Activated naive CD4-positive, alpha-beta T cell treated with anti-CD3 and anti-CD28 coated beads, Interleukin-2, amount 50 U/mL, for 72 hours (primary cell): ENCODE data around the gene MRPL36. TPM values are rescaled to one million over a fixed set of nuclear protein-coding genes. Genes with fewer than 3 reads are reported as not detected.
"Not testable (repeated sequence)": the region's sequence is repeated elsewhere in the genome, so short reads cannot be mapped to it uniquely, and the experiment has no call there.

Experiments used
- ATAC-seq, 2 donors: fragments of 150-1000 bp; cut with Tn5 transposase; 2 replicates each; pipeline ENCODE4 v1.10.0; 2021; ENCODE audit warnings: mild to moderate bottlenecking in 2 of 2, moderate library complexity in 2 of 2
- DNase-seq, 2 donors: peaks; one replicate each; pipeline ENCODE4 v3.0.0; 2021 to 2022; ENCODE audit warnings: low spot score in 2 of 2
- H3K27ac Mint-ChIP-seq, 2 donors: one replicate each; pipeline ENCODE4 v1.8.0; 2022; ENCODE audit warnings: mild to moderate bottlenecking in 2 of 2, mixed read lengths in 2 of 2
- H3K36me3 Mint-ChIP-seq, 2 donors: one replicate each; pipeline ENCODE4 v1.8.0; 2022; ENCODE audit warnings: mixed read lengths in 2 of 2
- H3K9me3 Mint-ChIP-seq, 2 donors: one replicate each; pipeline ENCODE4 v1.8.0; 2022; ENCODE audit warnings: mixed read lengths in 2 of 2
- total RNA-seq, 2 donors: library from RNA; stranded (reverse); gene quantifications; one replicate each; pipeline ENCODE4 v1.2.3, GENCODE V29; 2022

The MRPL36 gene
- total RNA-seq = 10 to 100 TPM; 60.4 to 69.6 TPM

DNA sequence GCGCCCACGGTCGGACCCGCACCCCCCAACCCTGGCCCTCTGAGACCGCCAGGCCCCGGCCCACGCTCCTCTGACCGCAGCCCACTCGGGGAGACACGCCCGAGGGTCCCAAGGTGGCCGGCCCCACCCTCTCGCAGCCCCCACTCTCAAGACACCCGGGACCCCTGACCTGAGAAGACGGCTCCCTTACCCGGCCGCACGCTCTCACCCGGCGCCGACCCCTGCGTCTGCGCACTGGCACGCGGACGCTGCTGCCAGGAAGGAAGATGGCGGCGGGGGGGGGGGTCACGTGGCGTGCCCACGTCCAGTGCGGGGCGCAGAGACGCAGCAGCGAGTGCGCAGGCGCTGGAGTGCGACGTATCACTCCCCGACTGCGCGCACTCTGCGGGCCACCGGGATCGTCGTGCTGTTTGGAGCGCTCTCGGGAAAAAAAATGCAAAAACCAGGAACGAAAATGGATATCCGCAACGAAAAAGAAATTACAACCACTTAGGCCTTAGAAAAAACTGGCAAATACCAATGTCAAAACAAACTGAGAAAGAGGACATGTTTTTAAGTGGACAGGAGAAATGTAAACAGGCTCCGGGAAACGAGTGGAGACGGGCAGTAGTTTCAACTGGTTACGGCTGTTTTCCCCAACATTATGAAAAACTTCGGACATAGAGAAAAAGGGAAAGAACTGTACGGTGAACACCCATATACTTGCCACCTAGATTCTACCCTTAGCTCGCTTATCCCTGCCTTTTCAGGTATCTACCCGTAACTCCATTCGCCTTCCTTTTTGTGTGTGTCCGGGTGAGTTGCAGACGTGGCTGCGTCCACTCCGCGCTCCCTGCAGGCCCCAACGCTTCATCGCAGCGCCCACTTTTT lies at the start of gene MRPL36:
Gene MRPL36, minus strand, starts transcription at position 236 of the 870 bp plus-strand sequence. CDS start 902 bp downstream, outside the sequence.
- H3K36me3 Mint-ChIP-seq = peaks cover 42 to 43% of the 10 kb centered on the region in 2 donors
- peak; percentile 86 to 87 for DNase-seq
- H3K27ac Mint-ChIP-seq = peak within 1 kb of the TSS; percentile 90 to 98
- no peaks in the 10 kb centered on the region for H3K9me3 Mint-ChIP-seq
- peak; percentile 79 to 84 for ATAC-seq

- no peaks in the 10 kb centered on the region for H3K9me3 Mint-ChIP-seq
- H3K36me3 Mint-ChIP-seq = no peaks in the 10 kb centered on the region
- no peak overlapping the region for H3K27ac Mint-ChIP-seq
- ATAC-seq (no peak), DNase-seq (no peak)
Measured at GRCh38 chr5:1847611-1848010, 48.0 kb upstream of the MRPL36 start.

- no peak overlapping the region for H3K27ac Mint-ChIP-seq
- ATAC-seq (no peak), DNase-seq (no peak)
- H3K36me3 Mint-ChIP-seq = no peaks in the 10 kb centered on the region
- H3K9me3 Mint-ChIP-seq = no peaks in the 10 kb centered on the region
Measured at GRCh38 chr5:1847056-1847455, 47.4 kb upstream of the MRPL36 start.

GRCh38 chr5:1846583-1846982 lies 46.9 kb upstream of the MRPL36 start:
- ATAC-seq = no peak
- no peaks in the 10 kb centered on the region for H3K9me3 Mint-ChIP-seq
- no peak for DNase-seq
- no peaks in the 10 kb centered on the region for H3K36me3 Mint-ChIP-seq
- H3K27ac Mint-ChIP-seq = no peak overlapping the region

DNA sequence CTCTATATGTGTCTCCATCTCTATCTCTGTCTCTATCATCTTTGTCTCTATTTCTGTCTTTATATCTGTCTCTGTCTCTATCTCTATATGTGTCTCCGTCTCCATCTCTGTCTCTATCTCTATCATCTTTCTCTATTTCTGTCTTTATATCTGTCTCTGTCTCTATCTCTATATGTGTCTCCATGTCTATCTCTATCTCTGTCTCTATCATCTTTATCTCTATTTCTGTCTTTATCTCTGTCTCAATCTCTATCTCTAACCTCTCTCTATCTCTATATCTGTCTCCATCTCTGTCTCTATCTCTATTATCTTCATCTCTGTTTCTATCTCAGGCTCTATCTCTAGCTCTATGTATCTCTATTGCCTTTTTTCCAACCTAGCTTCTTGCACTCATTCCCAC lies 46.1 kb upstream of the MRPL36 start:
- Mint-ChIP-seq H3K36me3 (no peaks in the 10 kb centered on the region), H3K9me3 (no peaks in the 10 kb centered on the region), H3K27ac (no peak overlapping the region)
- no peak for DNase-seq
- ATAC-seq = no peak

DNA sequence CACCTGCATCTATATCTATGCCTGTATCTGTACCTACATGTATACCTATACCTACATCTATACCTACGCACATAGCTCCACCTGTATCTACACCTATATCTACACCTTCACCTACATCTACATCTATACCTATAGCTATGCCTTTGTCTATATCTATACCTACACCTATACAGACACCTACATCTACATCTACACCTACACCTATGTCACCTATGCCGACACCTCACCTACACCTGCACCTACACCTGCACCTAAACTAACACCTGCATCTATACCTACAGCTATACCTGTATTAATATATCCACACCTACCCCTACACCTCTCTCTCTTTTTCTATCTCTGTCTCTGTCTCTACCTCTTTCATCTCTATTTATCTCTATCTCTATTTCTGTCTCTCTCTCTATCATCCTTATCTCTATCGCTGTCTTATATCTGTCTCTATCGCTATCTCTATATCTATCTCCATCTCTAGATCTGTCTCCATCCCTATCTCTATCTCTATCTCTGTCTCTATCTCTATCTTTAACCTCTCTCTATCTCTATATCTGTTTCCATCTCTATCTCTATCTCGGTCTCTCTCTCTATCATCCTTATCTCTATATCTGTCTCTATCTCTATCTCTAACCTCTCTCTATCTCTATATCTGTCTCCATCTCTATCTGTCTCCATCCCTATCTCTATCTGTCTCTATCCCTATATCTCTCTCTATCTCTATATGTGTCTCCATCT lies 45.2 kb upstream of the MRPL36 start:
- ATAC-seq = no peak
- DNase-seq = no peak
- no peaks in the 10 kb centered on the region for H3K9me3 Mint-ChIP-seq
- H3K36me3 Mint-ChIP-seq = no peaks in the 10 kb centered on the region
- no peak overlapping the region for H3K27ac Mint-ChIP-seq

GRCh38 chr5:1843761-1844160 lies 44.1 kb upstream of the MRPL36 start:
- ATAC-seq, H3K36me3 Mint-ChIP-seq, H3K27ac Mint-ChIP-seq, H3K9me3 Mint-ChIP-seq, DNase-seq: not testable (repeated sequence)

GRCh38 chr5:1842004-1842819 lies 42.6 kb upstream of the MRPL36 start:
- Mint-ChIP-seq H3K27ac (no peak overlapping the region), H3K9me3 (no peaks in the 10 kb centered on the region), H3K36me3 (no peaks in the 10 kb centered on the region)
- DNase-seq (no peak), ATAC-seq (no peak)

DNA sequence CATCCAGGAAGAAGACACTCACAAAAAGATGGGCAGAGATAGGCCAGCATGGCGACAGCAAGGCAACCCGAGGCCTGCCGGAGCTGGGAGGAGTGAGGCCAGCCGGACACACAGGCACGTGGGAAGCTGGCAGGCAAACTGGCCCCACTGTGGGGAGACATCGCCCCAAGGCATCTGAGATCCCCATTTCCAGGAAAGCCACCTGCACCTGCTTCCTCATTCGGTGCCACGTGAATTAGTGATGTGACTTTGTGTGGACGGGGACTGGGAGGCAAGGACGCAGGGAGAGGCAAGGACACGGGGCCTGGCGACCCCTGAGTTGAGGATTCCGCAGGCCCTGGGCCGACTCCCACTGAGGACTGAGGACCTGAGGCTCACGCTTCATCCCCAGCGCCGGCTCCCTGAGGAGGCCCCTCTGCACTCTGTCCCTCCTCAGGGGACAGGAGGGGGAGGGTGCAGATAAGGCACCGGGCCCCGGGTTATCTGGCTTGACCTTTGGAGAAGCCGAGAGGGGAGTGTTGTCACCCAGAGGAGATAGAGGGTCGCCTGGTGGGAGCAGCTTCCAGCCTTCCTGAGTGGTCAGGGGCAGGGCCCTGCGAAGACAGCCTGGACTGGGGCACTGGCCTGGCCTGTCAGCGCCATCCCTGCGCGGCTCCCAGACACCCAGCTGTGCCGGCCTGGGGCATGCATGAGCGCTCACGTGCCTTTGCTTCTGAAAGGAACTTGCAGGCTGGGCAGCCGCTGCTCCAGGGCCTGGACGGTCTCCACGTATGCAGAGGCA lies 41.3 kb upstream of the MRPL36 start:
- ATAC-seq = no peak

GRCh38 chr5:1840071-1840547 lies 40.5 kb upstream of the MRPL36 start:
- no peaks in the 10 kb centered on the region for H3K36me3 Mint-ChIP-seq
- ATAC-seq (no peak), DNase-seq (peak in 1 of 2 donors; percentile 50)
- H3K9me3 Mint-ChIP-seq = no peaks in the 10 kb centered on the region
- no peak overlapping the region for H3K27ac Mint-ChIP-seq

More for the DNA sequence above, 41.3 kb upstream of the MRPL36 start:
- no peak overlapping the region for H3K27ac Mint-ChIP-seq
- no peaks in the 10 kb centered on the region for H3K9me3 Mint-ChIP-seq
- H3K36me3 Mint-ChIP-seq = no peaks in the 10 kb centered on the region
- DNase-seq = peak in 1 of 2 donors; percentile 46

DNA sequence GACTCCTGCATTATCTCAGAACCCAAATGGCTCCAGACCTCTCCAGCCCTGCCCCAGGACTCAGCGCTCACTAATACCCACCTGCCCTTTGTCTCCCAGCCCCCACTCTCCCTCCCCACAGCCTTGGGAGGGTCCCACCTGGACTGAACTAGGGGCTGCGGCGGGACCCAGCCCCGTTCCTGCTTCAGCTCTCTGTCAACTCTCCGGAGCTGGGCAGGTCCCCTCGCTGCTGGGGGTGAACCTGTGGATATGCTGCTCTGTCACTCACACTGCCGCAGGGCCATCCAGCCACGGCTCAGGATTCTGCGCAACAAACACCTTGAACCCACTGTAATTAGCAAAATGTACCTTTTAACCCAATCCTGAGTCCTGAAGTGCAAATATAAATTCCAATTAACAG lies 38.4 kb upstream of the MRPL36 start:
- H3K27ac Mint-ChIP-seq = peak overlapping the region in 1 of 2 donors; percentile 55
- no peaks in the 10 kb centered on the region for H3K36me3 Mint-ChIP-seq
- no peak for ATAC-seq
- no peaks in the 10 kb centered on the region for H3K9me3 Mint-ChIP-seq
- peak in 1 of 2 donors; percentile 28 for DNase-seq

GRCh38 chr5:1836891-1837880 lies 37.5 kb upstream of the MRPL36 start:
- no peaks in the 10 kb centered on the region for H3K36me3 Mint-ChIP-seq
- H3K9me3 Mint-ChIP-seq = no peaks in the 10 kb centered on the region
- DNase-seq = peak in 1 of 2 donors; percentile 46
- no peak overlapping the region for H3K27ac Mint-ChIP-seq
- ATAC-seq = no peak

- ATAC-seq = no peak
- DNase-seq = peak in 1 of 2 donors; percentile 7
- no peak overlapping the region for H3K27ac Mint-ChIP-seq
- no peaks in the 10 kb centered on the region for H3K36me3 Mint-ChIP-seq
- no peaks in the 10 kb centered on the region for H3K9me3 Mint-ChIP-seq
Measured at GRCh38 chr5:1836176-1836890, 36.7 kb upstream of the MRPL36 start.

GRCh38 chr5:1835431-1835830 lies 35.8 kb upstream of the MRPL36 start:
- H3K36me3 Mint-ChIP-seq = no peaks in the 10 kb centered on the region

More at GRCh38 chr5:1835431-1835830, 35.8 kb upstream of the MRPL36 start:
- H3K9me3 Mint-ChIP-seq = no peaks in the 10 kb centered on the region
- no peak for DNase-seq
- no peak for ATAC-seq
- H3K27ac Mint-ChIP-seq = no peak overlapping the region
